ENCODE results near the gene PPP4R3A.
"Not testable (repeated sequence)": the region's sequence is repeated elsewhere in the genome, so short reads cannot be mapped to it uniquely, and the experiment has no call there.

PPP4R3A gene

GRCh38 chr14:91409240-91409639, 100.9 kb downstream of the PPP4R3A start:
- not testable (repeated sequence) for DNase-seq (ENCODE audit: low spot score)

Data from CD4-positive, alpha-beta T cell treated with Interleukin-2 at 100 ng/mL for 4 hours (primary cell).